Measurements from ENCODE around the gene TEX54. TPM values are rescaled to one million over a fixed set of nuclear protein-coding genes. Genes with fewer than 3 reads are reported as not detected.

Gene TEX54
- polyA plus RNA-seq, 4 donors = 0.83 TPM; not detected in 3

- Histone ChIP-seq H3K9me3 (ENCODE audit: control insufficient read depth in 2 of 2, insufficient read depth in 1 of 2, low read depth in 1 of 2, low read length in 1 of 2) (no peaks in the 10 kb centered on the region), H3K36me3 (ENCODE audit: control insufficient read depth in 3 of 3, insufficient read depth in 2 of 3, low read depth in 1 of 3, low read length in 3 of 3) (peaks cover 2 to 5% (median 3%) of the 10 kb centered on the region in 3 donors), H3K4me1 (ENCODE audit: control insufficient read depth in 3 of 3, insufficient read depth in 2 of 3, low read depth in 1 of 3, low read length in 2 of 3) (peaks cover 2 to 11% (median 5%) of the 10 kb centered on the region in 3 donors), H3K27me3 (ENCODE audit: control insufficient read depth in 3 of 3, insufficient read depth in 3 of 3, low read length in 3 of 3) (no peaks in the 10 kb centered on the region), H3K27ac (ENCODE audit: low read depth in 1 of 3, low read length in 2 of 3) (no peak overlapping the region), H3K4me3 (ENCODE audit: low read depth in 1 of 3, low read length in 3 of 3) (no peak overlapping the region)
- DNase-seq (no peak), FAIRE-seq (no peak)
- 77 to 80% (median 77%) methylated on average over 7 of the region's 7 CpGs for WGBS, 3 donors
Measured at GRCh38 chr11:62858201-62858600, 25.6 kb upstream of the TEX54 start.

GRCh38 chr11:62857541-62857982 is 24.9 kb upstream of the TEX54 start:
- no peak overlapping the region for H3K27ac ChIP-seq (ENCODE audit: low read depth in 1 of 3, low read length in 2 of 3)
- FAIRE-seq = no peak
- no peak for DNase-seq

GRCh38 chr11:62856333-62856895 is 23.8 kb upstream of the TEX54 start:
- DNase-seq = no peak
- H3K27me3 ChIP-seq (ENCODE audit: control insufficient read depth in 3 of 3, insufficient read depth in 3 of 3, low read length in 3 of 3) = no peaks in the 10 kb centered on the region
- WGBS, 3 donors = 1 to 3% (median 1%) methylated on average over 20 of the region's 20 CpGs
- peaks cover 4 to 11% (median 6%) of the 10 kb centered on the region in 3 donors for H3K4me1 ChIP-seq (ENCODE audit: control insufficient read depth in 3 of 3, insufficient read depth in 2 of 3, low read depth in 1 of 3, low read length in 2 of 3)
- H3K36me3 ChIP-seq (ENCODE audit: control insufficient read depth in 3 of 3, insufficient read depth in 2 of 3, low read depth in 1 of 3, low read length in 3 of 3) = peaks cover 5 to 15% (median 13%) of the 10 kb centered on the region in 3 donors
- H3K4me3 ChIP-seq (ENCODE audit: low read depth in 1 of 3, low read length in 3 of 3) = peak overlapping the region; percentile 45 to 94 (median 57)
- H3K27ac ChIP-seq (ENCODE audit: low read depth in 1 of 3, low read length in 2 of 3) = peak overlapping the region in 2 of 3 donors; percentile 81 to 88
- FAIRE-seq = no peak
- H3K9me3 ChIP-seq (ENCODE audit: control insufficient read depth in 2 of 2, insufficient read depth in 1 of 2, low read depth in 1 of 2, low read length in 1 of 2) = no peaks in the 10 kb centered on the region

More at GRCh38 chr11:62857541-62857982, 24.9 kb upstream of the TEX54 start:
- Histone ChIP-seq H3K4me1 (ENCODE audit: control insufficient read depth in 3 of 3, insufficient read depth in 2 of 3, low read depth in 1 of 3, low read length in 2 of 3) (peaks cover 4 to 11% (median 6%) of the 10 kb centered on the region in 3 donors), H3K27me3 (ENCODE audit: control insufficient read depth in 3 of 3, insufficient read depth in 3 of 3, low read length in 3 of 3) (no peaks in the 10 kb centered on the region), H3K9me3 (ENCODE audit: control insufficient read depth in 2 of 2, insufficient read depth in 1 of 2, low read depth in 1 of 2, low read length in 1 of 2) (no peaks in the 10 kb centered on the region), H3K4me3 (ENCODE audit: low read depth in 1 of 3, low read length in 3 of 3) (no peak overlapping the region), H3K36me3 (ENCODE audit: control insufficient read depth in 3 of 3, insufficient read depth in 2 of 3, low read depth in 1 of 3, low read length in 3 of 3) (peaks cover 5 to 8% (median 7%) of the 10 kb centered on the region in 3 donors)
- 53 to 57% (median 57%) methylated on average over 2 of the region's 2 CpGs for WGBS, 3 donors

- WGBS, 3 donors = 0 to 1% (median 1%) methylated on average over 49 to 54 of the region's 54 CpGs
- FAIRE-seq (no peak), DNase-seq (peak; percentile 98 to 99)
- H3K9me3 ChIP-seq (ENCODE audit: control insufficient read depth in 2 of 2, insufficient read depth in 1 of 2, low read depth in 1 of 2, low read length in 1 of 2) = no peaks in the 10 kb centered on the region
- H3K27ac ChIP-seq (ENCODE audit: low read depth in 1 of 3, low read length in 2 of 3) = peak overlapping the region; percentile 22 to 90 (median 81)
- H3K27me3 ChIP-seq (ENCODE audit: control insufficient read depth in 3 of 3, insufficient read depth in 3 of 3, low read length in 3 of 3) = no peaks in the 10 kb centered on the region
- H3K4me3 ChIP-seq (ENCODE audit: low read depth in 1 of 3, low read length in 3 of 3) = peak overlapping the region; percentile 69 to 94 (median 81)
- H3K4me1 ChIP-seq (ENCODE audit: control insufficient read depth in 3 of 3, insufficient read depth in 2 of 3, low read depth in 1 of 3, low read length in 2 of 3) = peaks cover 4 to 11% (median 6%) of the 10 kb centered on the region in 3 donors
- peaks cover 8 to 17% (median 13%) of the 10 kb centered on the region in 3 donors for H3K36me3 ChIP-seq (ENCODE audit: control insufficient read depth in 3 of 3, insufficient read depth in 2 of 3, low read depth in 1 of 3, low read length in 3 of 3)
Measured at GRCh38 chr11:62855571-62856332, 23.1 kb upstream of the TEX54 start.

GRCh38 chr11:62854825-62855570 is 22.4 kb upstream of the TEX54 start:
- H3K4me3 ChIP-seq (ENCODE audit: low read depth in 1 of 3, low read length in 3 of 3) = peak overlapping the region; percentile 69 to 94 (median 81)
- DNase-seq = no peak
- H3K27ac ChIP-seq (ENCODE audit: low read depth in 1 of 3, low read length in 2 of 3) = peak overlapping the region; percentile 22 to 90 (median 66)
- 0 to 2% (median 2%) methylated on average over 15 of the region's 15 CpGs for WGBS, 3 donors
- peaks cover 4 to 11% (median 6%) of the 10 kb centered on the region in 3 donors for H3K4me1 ChIP-seq (ENCODE audit: control insufficient read depth in 3 of 3, insufficient read depth in 2 of 3, low read depth in 1 of 3, low read length in 2 of 3)
- H3K27me3 ChIP-seq (ENCODE audit: control insufficient read depth in 3 of 3, insufficient read depth in 3 of 3, low read length in 3 of 3) = no peaks in the 10 kb centered on the region
- H3K36me3 ChIP-seq (ENCODE audit: control insufficient read depth in 3 of 3, insufficient read depth in 2 of 3, low read depth in 1 of 3, low read length in 3 of 3) = peaks cover 8 to 17% (median 13%) of the 10 kb centered on the region in 3 donors
- no peak for FAIRE-seq
- H3K9me3 ChIP-seq (ENCODE audit: control insufficient read depth in 2 of 2, insufficient read depth in 1 of 2, low read depth in 1 of 2, low read length in 1 of 2) = no peaks in the 10 kb centered on the region

GRCh38 chr11:62854013-62854824 is 21.6 kb upstream of the TEX54 start:
- DNase-seq (no peak), FAIRE-seq (no peak)
- peak overlapping the region; percentile 69 to 94 (median 81) for H3K4me3 ChIP-seq (ENCODE audit: low read depth in 1 of 3, low read length in 3 of 3)
- H3K27me3 ChIP-seq (ENCODE audit: control insufficient read depth in 3 of 3, insufficient read depth in 3 of 3, low read length in 3 of 3) = no peaks in the 10 kb centered on the region
- H3K4me1 ChIP-seq (ENCODE audit: control insufficient read depth in 3 of 3, insufficient read depth in 2 of 3, low read depth in 1 of 3, low read length in 2 of 3) = peaks cover 4 to 11% (median 6%) of the 10 kb centered on the region in 3 donors
- 2 to 9% (median 3%) methylated on average over 8 of the region's 8 CpGs for WGBS, 3 donors
- no peak overlapping the region for H3K27ac ChIP-seq (ENCODE audit: low read depth in 1 of 3, low read length in 2 of 3)
- no peaks in the 10 kb centered on the region for H3K9me3 ChIP-seq (ENCODE audit: control insufficient read depth in 2 of 2, insufficient read depth in 1 of 2, low read depth in 1 of 2, low read length in 1 of 2)
- H3K36me3 ChIP-seq (ENCODE audit: control insufficient read depth in 3 of 3, insufficient read depth in 2 of 3, low read depth in 1 of 3, low read length in 3 of 3) = peaks cover 8 to 17% (median 13%) of the 10 kb centered on the region in 3 donors

- H3K4me1 ChIP-seq (ENCODE audit: control insufficient read depth in 3 of 3, insufficient read depth in 2 of 3, low read depth in 1 of 3, low read length in 2 of 3) = peaks cover 4 to 11% (median 6%) of the 10 kb centered on the region in 3 donors
- DNase-seq (no peak), FAIRE-seq (no peak)
- H3K27me3 ChIP-seq (ENCODE audit: control insufficient read depth in 3 of 3, insufficient read depth in 3 of 3, low read length in 3 of 3) = no peaks in the 10 kb centered on the region
- no peak overlapping the region for H3K27ac ChIP-seq (ENCODE audit: low read depth in 1 of 3, low read length in 2 of 3)
- WGBS, 3 donors = 22 to 35% (median 25%) methylated on average over 7 of the region's 7 CpGs
- peak overlapping the region in 2 of 3 donors; percentile 81 to 94 for H3K4me3 ChIP-seq (ENCODE audit: low read depth in 1 of 3, low read length in 3 of 3)
- peaks cover 8 to 17% (median 13%) of the 10 kb centered on the region in 3 donors for H3K36me3 ChIP-seq (ENCODE audit: control insufficient read depth in 3 of 3, insufficient read depth in 2 of 3, low read depth in 1 of 3, low read length in 3 of 3)
- no peaks in the 10 kb centered on the region for H3K9me3 ChIP-seq (ENCODE audit: control insufficient read depth in 2 of 2, insufficient read depth in 1 of 2, low read depth in 1 of 2, low read length in 1 of 2)
Measured at GRCh38 chr11:62853279-62853965, 20.8 kb upstream of the TEX54 start.
